ENCODE data around the gene TULP4. TPM values are rescaled to one million over a fixed set of nuclear protein-coding genes. Genes with fewer than 3 reads are reported as not detected.

The TULP4 gene
- total RNA-seq, 2 donors from 2014 or later: 140 to 199 TPM

DNA sequence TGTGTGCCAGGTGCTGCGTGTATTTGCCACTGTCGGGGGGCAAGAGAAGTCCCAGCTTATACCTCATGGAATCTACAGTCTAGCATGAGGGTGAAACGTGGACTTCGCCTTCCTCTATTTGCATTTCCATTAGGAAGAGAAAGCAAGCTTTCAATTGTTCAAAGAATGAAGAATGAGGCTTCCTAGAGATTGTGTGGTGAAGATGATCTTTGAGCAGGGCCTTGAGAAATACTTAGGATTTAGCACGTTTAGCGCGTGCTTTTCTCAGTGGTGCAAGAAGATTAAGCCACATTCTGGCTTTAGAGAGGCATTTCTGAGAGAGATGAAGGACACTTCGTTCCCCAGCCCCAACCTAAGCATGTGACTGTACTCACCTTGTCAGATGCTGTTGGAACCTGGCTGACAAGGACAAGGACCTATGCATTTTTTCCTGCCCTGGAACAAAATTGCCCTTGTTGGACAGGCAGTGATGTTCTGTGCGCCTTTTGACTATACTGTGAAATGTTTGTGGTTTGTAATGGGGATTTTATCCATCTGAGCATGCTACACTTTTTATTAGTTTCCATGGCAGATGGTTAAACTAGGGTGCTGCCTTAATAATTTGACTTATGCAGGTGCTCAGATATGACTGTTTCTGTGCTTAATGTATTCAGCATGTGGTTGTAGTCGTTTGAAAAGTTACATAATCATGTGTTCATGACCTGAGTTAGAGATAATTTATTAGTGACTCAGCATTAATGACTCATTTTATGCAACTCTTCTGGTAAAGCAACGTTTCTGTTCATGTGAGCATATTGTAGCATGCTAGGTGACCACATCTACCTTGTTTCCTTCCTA lies 10.7 kb downstream of the TULP4 start:
- H3K36me3 ChIP-seq: no peaks in the 10 kb centered on the region
- H3K4me1 ChIP-seq: peaks cover 0 to 23% of the 10 kb centered on the region in 2 donors
- TF ChIP-seq, protein P1, sequence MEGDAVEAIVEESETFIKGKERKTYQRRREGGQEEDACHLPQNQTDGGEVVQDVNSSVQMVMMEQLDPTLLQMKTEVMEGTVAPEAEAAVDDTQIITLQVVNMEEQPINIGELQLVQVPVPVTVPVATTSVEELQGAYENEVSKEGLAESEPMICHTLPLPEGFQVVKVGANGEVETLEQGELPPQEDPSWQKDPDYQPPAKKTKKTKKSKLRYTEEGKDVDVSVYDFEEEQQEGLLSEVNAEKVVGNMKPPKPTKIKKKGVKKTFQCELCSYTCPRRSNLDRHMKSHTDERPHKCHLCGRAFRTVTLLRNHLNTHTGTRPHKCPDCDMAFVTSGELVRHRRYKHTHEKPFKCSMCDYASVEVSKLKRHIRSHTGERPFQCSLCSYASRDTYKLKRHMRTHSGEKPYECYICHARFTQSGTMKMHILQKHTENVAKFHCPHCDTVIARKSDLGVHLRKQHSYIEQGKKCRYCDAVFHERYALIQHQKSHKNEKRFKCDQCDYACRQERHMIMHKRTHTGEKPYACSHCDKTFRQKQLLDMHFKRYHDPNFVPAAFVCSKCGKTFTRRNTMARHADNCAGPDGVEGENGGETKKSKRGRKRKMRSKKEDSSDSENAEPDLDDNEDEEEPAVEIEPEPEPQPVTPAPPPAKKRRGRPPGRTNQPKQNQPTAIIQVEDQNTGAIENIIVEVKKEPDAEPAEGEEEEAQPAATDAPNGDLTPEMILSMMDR (IDR thresholded peaks at IDR 0.05): no peak
- H3K9me3 ChIP-seq: no peaks in the 10 kb centered on the region
- no peak overlapping the region for H3K27ac ChIP-seq
- no peak overlapping the region for H3K4me3 ChIP-seq
- H3K27me3 ChIP-seq: no peaks in the 10 kb centered on the region
- DNase-seq (ENCODE audit: low spot score): no peak

DNA sequence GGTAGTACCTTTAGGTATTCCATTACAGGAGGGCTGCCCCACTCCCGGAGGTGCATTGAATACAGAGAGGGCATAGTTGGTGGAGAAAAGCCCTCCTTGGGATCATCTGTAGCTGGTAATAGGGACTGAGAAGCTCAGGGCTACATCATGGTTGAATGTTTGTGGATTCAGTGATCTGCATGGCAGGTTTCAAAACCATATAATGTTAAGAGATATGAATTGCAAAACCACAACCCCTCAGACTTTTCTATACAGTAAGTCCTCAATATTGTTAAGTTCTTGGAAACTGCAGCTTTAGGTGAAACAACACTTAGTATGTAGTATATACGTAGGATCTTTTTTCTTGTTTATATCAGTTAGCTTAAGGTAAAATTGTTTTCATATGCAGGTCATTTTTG lies 11.3 kb downstream of the TULP4 start:
- TF ChIP-seq, protein P1 (IDR thresholded peaks at IDR 0.05): no peak
- H3K9me3 ChIP-seq: no peaks in the 10 kb centered on the region

DNA sequence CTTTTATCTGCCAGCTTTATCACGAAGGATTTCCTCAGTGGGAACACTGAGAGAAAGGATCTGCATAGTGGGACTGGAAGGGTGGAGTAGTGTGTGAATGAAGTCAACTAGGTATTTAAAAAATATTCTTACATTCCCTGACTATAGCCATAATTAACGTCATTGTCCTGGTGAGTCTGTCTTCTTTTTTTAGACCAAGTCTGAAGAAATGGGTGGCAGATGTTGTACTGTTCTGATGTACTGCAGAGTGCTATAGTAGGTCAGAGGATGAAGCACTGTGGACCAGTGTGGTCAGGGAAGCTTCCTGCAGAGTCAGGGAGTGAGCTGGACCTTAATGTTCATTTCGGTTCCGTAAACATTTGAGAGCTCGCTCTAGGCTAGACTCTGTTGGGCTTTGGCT lies 11.9 kb downstream of the TULP4 start:
- H3K36me3 ChIP-seq: no peaks in the 10 kb centered on the region
- no peaks in the 10 kb centered on the region for H3K27me3 ChIP-seq
- peaks cover 0 to 23% of the 10 kb centered on the region in 2 donors for H3K4me1 ChIP-seq
- no peak for DNase-seq (ENCODE audit: low spot score)
- no peaks in the 10 kb centered on the region for H3K9me3 ChIP-seq
- no peak overlapping the region for H3K4me3 ChIP-seq
- TF ChIP-seq, protein P1 (IDR thresholded peaks at IDR 0.05): no peak
- H3K27ac ChIP-seq: no peak overlapping the region

More for the DNA sequence above, 11.3 kb downstream of the TULP4 start:
- Histone ChIP-seq H3K27me3 (no peaks in the 10 kb centered on the region), H3K27ac (no peak overlapping the region), H3K36me3 (no peaks in the 10 kb centered on the region), H3K4me3 (no peak overlapping the region), H3K4me1 (peaks cover 0 to 23% of the 10 kb centered on the region in 2 donors)
- DNase-seq (ENCODE audit: low spot score): no peak

DNA sequence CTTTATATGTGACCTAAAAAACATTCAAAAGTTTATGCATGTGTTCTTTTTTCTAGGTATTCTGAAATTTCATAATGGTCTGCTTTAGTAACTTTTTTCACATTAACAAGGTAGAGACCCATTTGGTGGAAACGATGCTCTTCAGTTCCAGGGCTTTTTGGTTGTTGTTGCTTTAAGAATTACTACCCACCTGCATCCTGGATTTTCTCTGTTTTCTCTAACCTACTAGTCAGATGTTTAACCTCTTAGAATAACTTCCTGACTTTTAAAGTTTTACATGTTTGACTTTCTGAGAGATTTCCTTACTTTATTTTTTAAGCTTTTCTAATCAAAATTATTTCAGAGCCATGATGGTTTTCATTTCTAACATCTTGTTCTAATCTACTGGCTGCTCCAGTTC lies 14.9 kb downstream of the TULP4 start:
- DNase-seq (ENCODE audit: low spot score): no peak
- Histone ChIP-seq H3K9me3 (no peaks in the 10 kb centered on the region), H3K27ac (no peak overlapping the region), H3K27me3 (no peaks in the 10 kb centered on the region), H3K4me1 (peaks cover 0 to 19% of the 10 kb centered on the region in 2 donors), H3K36me3 (no peaks in the 10 kb centered on the region), H3K4me3 (no peak overlapping the region)
- TF ChIP-seq, protein P1 (IDR thresholded peaks at IDR 0.05): no peak

DNA sequence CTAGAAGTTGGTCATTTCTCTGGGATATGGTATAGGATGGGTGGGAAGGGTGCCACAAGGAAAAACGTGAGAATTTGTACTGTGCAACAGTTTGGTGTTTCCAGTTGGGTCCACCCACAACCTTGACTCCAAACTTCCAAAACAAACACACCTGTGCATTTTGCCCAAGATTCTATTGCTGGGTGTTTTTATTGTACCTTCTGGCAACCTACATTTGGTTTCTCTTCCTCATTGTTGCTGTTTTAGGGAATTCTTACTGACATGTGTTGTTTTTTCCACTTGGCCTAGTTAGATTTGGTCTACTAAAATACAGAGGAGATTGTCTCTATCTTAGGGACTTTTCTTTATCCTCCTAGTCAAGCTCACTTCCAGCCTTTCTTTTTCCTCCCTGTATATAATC lies 16.7 kb downstream of the TULP4 start:
- TF ChIP-seq, protein P1 (IDR thresholded peaks at IDR 0.05): no peak
- no peak overlapping the region for H3K4me3 ChIP-seq
- no peaks in the 10 kb centered on the region for H3K27me3 ChIP-seq
- H3K27ac ChIP-seq: no peak overlapping the region
- no peaks in the 10 kb centered on the region for H3K36me3 ChIP-seq
- DNase-seq (ENCODE audit: low spot score): no peak
- H3K9me3 ChIP-seq: peaks cover 0 to 4% of the 10 kb centered on the region in 2 donors
- H3K4me1 ChIP-seq: peaks cover 0 to 9% of the 10 kb centered on the region in 2 donors

All from right atrium auricular region (tissue), 2 donors.